ENCODE measurements around the gene MT1H. TPM values are rescaled to one million over a fixed set of nuclear protein-coding genes. Genes with fewer than 3 reads are reported as not detected.
A peak's percentile ranks its signal among the peaks of the same experiment; 100 is the strongest.

The MT1H gene
- total RNA-seq, 4 donors from 2014 or later = 5.8 to 2,098 (median 30.1) TPM; not detected in 1

DNA sequence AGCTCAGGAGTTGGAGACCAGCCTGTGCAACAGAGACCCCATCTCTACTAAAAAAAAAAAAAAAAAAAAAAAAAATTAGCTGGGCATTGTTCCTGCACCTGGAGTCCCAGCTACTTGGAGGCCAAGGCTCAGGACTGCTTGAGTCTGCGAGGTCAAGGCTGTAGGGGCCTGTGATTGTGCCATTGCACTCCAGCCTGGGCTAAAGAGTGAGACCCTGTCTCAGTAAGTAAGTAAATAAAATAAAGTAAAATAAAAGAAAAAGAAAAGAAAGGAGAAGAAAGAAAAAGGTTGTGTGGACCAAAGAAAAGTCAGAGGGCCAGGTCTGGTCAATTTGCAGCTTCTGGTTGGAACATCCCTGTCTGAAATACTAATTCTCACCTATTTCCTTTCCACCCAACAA is 31.0 kb downstream of the MT1H start:
- TF ChIP-seq POLR2A (IDR thresholded peaks at IDR 0.05) = no peak
- no peak for TF ChIP-seq CTCF (IDR thresholded peaks at IDR 0.05)

GRCh38 chr16:56701534-56701933 is 31.9 kb downstream of the MT1H start:
- Histone ChIP-seq H3K36me3 (no peaks in the 10 kb centered on the region), H3K27ac (no peak overlapping the region), H3K9me3 (no peaks in the 10 kb centered on the region), H3K4me1 (no peaks in the 10 kb centered on the region), H3K27me3 (no peaks in the 10 kb centered on the region), H3K4me3 (no peak overlapping the region)
- no peak for TF ChIP-seq CTCF (IDR thresholded peaks at IDR 0.05)
- TF ChIP-seq POLR2A (IDR thresholded peaks at IDR 0.05) = no peak
- no peak for DNase-seq

More for the DNA sequence above, 31.0 kb downstream of the MT1H start:
- Histone ChIP-seq H3K4me1 (no peaks in the 10 kb centered on the region), H3K4me3 (no peak overlapping the region), H3K27me3 (no peaks in the 10 kb centered on the region), H3K36me3 (no peaks in the 10 kb centered on the region), H3K9me3 (no peaks in the 10 kb centered on the region), H3K27ac (no peak overlapping the region)
- DNase-seq = no peak

DNA sequence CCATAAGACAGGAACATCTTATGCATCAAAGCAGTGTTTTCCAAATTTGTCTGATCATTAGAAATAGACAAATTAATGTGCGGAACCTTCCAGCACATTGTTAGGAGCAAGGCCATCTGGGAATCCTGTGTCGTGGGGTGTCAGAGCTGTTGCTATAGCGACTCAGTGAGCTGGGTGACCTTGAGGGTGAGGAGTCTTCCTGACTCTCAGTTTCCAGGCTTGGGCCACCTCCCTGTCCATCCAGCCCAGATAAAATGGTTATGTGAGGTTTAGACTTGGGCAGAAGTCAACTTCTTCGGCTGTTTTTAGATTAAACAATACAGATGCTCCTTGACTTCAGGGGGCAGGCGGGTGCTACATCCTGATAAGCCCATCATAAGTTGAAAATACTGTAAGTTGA is 33.2 kb downstream of the MT1H start:
- DNase-seq = no peak
- TF ChIP-seq POLR2A (IDR thresholded peaks at IDR 0.05) (no peak), CTCF (IDR thresholded peaks at IDR 0.05) (no peak)
- no peaks in the 10 kb centered on the region for H3K36me3 ChIP-seq
- H3K27me3 ChIP-seq = no peaks in the 10 kb centered on the region
- no peak overlapping the region for H3K4me3 ChIP-seq
- H3K27ac ChIP-seq = no peak overlapping the region
- no peaks in the 10 kb centered on the region for H3K4me1 ChIP-seq
- H3K9me3 ChIP-seq = no peaks in the 10 kb centered on the region

- TF ChIP-seq POLR2A (IDR thresholded peaks at IDR 0.05) (no peak), CTCF (IDR thresholded peaks at IDR 0.05) (no peak)
- Histone ChIP-seq H3K27me3 (no peaks in the 10 kb centered on the region), H3K27ac (peak overlapping the region in 2 of 4 donors; percentile 40 to 73), H3K4me3 (peak overlapping the region in 3 of 4 donors; percentile 14 to 29 (median 26)), H3K36me3 (no peaks in the 10 kb centered on the region), H3K9me3 (no peaks in the 10 kb centered on the region), H3K4me1 (no peaks in the 10 kb centered on the region)
- DNase-seq = peak in 2 of 3 donors; percentile 49 to 64
Measured at GRCh38 chr16:56708525-56709442, 39.2 kb downstream of the MT1H start.

DNA sequence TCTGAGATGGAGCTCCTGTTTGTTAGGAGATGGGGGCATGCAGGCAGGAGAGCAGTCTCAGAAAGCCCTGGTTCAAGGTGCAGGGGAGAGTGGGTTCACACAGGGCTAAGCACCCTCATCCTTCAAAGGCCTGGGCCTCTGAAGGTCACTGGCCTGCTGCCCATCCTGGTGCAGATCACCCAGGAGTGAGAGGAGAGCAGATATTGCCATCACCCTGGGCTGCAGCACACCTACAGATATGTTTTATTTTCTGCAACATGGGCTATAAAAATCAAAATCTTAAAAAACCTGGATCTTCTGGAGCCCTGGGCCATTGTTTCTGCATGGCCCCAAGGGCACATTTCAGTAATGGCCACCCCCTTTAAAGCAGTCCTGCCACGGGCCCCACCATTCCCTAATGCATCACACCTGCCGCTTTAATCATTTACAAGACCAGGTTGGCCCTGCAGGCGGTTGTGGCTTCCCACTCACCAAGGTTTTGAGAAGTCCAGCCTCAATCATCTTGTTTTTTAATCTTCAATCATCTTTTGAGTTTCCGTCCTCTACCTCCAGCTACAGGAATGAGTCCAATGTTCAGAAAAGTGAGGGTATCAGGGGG is 39.9 kb downstream of the MT1H start:
- Histone ChIP-seq H3K9me3 (no peaks in the 10 kb centered on the region), H3K4me1 (no peaks in the 10 kb centered on the region), H3K36me3 (no peaks in the 10 kb centered on the region), H3K4me3 (peak overlapping the region in 3 of 4 donors; percentile 14 to 29 (median 26)), H3K27me3 (no peaks in the 10 kb centered on the region), H3K27ac (peak overlapping the region in 2 of 4 donors; percentile 40 to 73)
- DNase-seq = no peak
- TF ChIP-seq CTCF (IDR thresholded peaks at IDR 0.05) = no peak
- TF ChIP-seq POLR2A (IDR thresholded peaks at IDR 0.05) = no peak

Data from Peyer's patch (tissue), 4 donors.